Inferior parietal cortex (tissue), 1 donor: ENCODE data around the gene FOCAD.

Source experiments
- DNase-seq: peaks from one replicate; pipeline ENCODE4 v3.0.0-alpha.2; 2016; ENCODE audit errors: extremely low spot score

The FOCAD gene

DNA sequence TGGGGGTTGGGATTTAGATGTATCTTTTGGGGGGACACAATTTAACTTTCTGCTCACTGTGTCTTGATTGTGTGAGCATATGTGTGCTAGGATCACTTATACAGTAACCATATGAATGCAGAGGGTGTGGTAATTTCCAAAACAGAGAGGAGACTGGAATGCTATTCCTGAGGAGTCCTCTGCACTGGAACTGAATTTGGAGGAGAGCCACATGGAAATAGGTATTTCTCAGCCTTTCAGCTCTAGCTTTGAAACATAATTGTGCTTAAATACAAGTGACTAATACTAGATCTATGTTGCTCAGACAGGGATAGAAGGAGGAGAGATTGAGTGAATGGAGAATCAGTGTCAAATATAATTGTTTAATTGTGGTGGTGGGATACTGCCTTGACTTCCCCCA lies 45.5 kb downstream of the FOCAD start:
- DNase-seq, result no peak

DNA sequence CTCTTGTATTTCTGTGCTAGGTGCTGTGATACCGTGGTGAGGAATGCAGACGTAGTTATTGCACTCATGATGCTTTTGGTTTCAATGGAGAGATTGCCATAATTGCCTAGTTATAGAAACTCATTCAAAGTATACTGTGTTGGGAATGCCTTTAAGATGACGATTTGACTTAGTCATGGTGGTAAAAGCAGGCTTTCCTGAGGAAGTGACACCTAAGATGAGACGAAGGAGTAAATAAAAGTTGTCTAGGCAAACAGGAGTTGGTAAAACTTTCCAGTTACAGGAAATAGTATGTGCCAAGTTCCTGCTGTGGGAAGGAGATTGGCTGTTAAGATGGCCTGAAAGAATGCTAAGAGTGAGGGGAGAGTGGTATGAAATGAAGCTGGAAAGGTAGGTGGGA lies 48.1 kb downstream of the FOCAD start:
- DNase-seq, result no peak

- no peak for DNase-seq
Observed at GRCh38 chr9:20734275-20734674, 50.2 kb downstream of the FOCAD start.

DNA sequence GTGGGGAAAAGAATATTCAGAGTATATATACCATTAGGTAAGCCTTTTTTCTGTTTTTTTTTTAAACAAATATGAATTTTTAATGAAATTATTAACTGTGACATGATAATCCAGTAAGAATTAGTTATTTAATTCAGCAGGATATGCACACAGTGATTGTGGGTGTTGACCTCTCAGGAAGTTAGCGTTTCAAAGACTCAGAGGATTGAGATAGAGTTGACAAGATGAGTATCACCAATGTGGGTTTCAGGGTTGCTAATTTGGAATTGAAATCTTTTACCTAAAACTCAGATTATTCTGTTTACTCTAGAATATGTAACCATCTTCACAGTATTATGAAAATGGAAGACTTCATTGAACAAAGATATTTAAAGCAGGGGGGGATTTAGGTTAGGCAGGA lies 56.2 kb downstream of the FOCAD start:
- DNase-seq, result no peak

GRCh38 chr9:20740929-20741582 lies 57.0 kb downstream of the FOCAD start:
- no peak for DNase-seq

DNA sequence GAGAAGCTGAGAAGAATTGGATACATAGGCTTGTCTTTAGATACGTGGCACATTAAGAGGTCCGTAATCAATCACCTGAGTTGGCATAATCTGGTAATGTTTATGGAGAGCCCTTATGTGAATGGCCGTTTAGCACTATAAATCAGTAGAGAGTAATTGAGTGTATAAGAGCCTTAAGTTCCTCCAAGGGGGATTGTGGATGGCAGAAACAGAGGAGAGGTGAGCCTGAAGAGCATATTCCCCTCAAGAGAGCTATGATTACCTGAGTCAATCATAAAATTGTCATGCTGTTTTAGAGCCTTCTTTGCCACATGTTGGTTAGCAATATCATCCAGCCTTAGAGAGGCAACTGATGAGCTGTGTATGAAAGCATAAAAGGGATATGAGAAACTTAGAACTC lies 58.8 kb downstream of the FOCAD start:
- no peak for DNase-seq

DNA sequence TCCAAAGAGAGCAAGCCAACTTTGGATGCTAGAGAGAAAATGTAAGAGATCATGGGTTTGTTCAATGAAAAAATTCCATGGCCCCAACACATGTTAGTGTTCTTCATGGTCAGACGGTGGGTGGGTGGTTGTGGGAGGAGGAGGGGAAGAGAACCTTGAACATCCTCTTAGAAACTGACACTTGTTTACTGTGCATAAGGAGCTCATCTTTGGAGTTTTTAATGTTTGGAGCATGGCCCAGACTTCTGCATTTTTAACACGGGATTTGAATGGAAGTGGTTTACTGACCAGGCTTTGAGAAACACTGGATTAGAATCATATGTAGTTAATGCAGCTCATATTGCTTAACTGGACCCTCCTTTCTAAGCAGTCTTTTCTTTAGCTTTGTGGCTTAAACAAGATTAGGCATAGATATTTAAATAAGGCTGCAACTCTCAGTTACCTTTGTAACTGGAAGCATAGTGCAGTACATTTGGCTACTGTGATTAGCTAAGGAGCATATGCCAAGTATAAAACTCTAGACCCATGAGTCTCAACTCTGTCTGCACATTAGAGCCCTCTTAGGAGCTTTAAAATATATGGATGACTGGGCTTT lies 60.1 kb downstream of the FOCAD start:
- peak; percentile 32 for DNase-seq

- no peak for DNase-seq
Observed at GRCh38 chr9:20746967-20747366, 62.9 kb downstream of the FOCAD start.

DNA sequence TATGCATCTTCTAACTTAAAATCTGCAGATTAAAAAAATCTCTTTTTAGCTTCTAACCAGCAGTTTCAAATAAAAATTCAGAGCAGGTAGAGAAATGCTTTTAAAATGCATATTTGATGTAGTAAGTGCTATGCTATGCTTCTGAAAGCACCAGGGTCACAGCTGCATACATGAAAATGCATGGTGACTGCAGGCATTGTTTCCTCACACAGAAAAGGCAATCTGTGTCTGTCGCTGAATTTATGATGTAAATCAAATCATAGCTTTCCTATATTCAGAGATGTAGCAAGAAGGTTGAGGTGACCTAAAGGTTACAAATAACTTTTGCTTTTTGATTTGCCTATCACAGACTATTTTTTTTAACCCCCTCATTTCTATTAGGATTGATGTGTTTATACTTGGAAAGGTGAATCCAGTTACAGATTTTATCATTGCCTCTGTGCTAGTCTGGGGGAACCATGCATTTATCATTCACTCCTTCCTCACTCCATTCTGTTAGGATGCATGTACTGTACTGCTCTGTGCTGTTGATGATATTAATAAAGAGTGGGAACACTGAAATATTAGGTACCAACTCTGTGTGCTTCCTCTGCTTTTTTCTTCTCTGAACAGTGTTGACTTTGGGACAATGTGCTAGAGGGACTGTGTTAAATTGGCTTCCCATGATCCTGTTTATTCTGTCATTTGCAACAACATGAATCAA lies 65.6 kb downstream of the FOCAD start:
- no peak for DNase-seq

GRCh38 chr9:20753761-20754160 lies 69.7 kb downstream of the FOCAD start:
- DNase-seq, result no peak

DNA sequence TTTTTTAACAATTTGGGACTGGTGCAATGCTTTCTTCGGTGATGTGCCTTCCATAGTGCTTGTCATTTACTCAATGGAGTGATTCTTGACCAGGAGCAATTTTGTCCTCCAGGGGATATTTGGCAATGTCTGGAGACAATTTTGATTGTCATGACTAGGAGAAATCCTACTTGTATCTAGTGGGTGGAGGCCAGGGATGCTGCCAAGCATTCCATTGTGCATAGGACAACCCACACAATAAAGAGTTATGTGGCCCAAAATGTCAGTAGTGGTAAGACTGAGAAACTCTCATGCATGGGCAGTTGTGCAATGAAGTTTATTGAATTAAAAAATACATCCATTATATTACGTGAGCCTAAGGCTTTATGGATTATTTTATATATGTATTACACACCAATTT lies 70.5 kb downstream of the FOCAD start:
- DNase-seq, result no peak

- DNase-seq, result no peak
Observed at GRCh38 chr9:20760246-20760891, 76.3 kb downstream of the FOCAD start.

DNA sequence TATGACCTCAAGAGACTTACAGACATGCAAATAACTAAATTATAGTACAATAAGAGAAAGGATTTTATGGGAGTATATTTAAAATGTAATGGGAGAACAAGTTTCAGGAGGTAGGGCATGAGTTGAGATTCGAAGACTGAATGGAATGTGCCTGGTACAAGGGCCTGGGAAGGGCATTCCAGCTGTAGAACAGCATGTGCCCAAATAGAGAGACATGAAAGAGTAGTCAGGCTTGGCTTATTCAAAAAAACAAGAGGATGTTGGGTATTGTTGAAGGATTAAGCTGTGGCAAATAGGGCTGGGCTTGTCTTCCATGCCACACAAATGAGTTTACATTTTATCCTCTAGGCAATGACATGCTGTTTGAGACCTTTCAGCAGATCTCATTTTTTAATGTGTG lies 86.9 kb downstream of the FOCAD start:
- no peak for DNase-seq

GRCh38 chr9:20771729-20772128 lies 87.7 kb downstream of the FOCAD start:
- no peak for DNase-seq

DNA sequence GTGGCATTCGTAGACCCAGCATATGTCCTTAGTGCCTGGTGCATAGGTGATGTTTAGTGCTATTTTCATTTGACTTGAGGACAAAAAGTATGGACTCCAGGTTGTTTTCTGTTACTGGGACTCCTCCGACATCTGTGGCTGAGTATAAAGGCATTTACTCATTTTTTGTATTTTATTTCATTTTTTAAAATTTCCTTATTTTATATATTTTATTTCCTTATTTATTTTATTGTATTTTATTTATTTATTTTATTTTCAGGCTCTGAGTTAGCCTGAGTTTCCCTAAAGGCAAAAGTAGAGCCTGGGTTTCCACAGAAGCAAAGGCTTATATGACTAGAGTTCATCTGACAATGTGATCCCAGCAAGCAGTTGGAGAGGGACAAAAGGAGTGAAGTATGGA lies 91.6 kb downstream of the FOCAD start:
- DNase-seq, result no peak

- no peak for DNase-seq
Observed at GRCh38 chr9:20781092-20781491, 97.0 kb downstream of the FOCAD start.

DNA sequence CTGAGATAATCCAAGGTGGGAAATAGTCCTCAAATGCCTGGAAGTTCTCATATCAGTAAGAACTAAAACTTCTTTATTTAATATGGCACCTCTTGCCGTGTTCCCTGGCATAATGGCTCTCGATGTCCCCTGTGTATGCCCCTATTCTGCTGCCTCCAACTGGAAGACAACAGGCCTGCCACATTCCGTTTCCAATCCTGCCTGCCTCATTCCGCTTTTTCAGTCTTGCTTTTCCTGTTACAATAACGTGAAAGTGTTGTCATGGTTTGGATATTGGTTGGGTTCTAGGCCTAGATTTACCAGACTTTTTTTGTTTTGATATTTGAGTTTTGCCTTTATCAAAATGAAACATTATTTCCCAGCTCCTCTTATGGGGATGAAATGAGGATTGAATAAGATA lies 98.2 kb downstream of the FOCAD start:
- DNase-seq, result no peak

DNA sequence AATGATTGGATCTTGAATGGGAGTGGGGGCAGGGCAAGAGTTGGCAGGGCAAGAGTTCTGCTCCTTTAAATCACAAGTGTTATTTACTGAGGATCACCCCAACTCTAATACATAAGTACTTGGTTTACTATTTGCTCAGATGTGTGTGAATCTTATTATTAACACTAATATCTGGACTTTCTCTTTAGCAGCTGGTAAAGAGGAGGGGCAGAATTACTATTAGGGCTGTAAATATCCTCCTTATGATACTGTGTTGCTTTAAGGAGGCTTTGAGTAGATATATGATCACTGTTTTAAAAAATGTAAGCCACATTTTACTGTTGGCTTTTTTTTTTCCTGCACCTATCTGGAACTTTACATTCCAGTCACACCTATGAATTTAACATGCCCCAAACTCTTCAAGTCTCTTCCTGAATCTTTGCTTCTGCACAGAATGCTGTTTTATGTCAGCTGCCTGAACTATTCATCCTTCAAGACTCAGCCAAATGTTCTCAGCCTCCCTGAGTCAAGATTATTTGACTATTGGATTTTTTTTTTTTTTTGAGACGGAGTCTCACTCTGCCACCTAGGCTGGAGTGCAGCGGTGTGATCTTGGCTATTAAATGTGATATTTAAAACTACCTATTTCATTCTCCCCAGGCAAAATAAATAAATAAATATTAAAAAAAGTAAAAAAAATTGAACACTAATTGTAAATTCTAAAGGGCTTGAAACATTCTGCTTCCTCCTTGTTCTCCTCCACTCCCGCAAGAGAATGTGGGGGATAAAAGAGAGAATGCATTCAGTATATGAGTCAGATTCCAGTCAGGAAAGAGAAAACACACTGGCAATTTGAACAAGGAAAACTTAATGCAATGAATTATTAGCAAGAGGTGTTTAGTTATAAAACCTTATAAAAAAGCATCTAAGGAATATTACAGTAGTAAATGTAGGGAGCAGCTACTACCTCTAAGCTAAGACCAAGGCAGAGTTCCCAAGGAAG lies 99.3 kb downstream of the FOCAD start:
- no peak for DNase-seq

DNA sequence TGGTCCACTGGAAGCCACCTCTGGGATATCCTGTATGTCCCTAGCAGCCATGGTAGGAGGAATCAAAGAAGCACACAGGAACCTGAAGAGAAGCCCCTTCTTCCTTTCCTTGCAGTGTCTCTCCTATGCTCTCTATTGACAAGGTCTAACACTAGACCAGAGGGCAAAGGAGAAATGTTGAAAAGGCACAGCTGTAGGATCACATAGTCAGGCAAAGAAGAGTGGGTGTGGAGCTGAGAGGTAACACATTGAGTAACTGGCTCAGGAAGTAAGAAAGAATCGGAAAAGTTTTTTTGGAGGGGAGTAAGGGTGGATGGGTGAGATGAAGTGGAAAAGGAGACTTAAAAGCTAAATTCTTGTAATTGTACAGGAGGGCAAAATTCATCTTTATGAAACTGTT lies 100.1 kb downstream of the FOCAD start:
- no peak for DNase-seq

- DNase-seq, result no peak
Observed at GRCh38 chr9:20786807-20787206, 102.7 kb downstream of the FOCAD start.
